GM21786 (cell line): ENCODE data around the gene VMO1.

Experiments
- ATAC-seq: cut with Tn5 transposase; IDR thresholded peaks from one replicate; pipeline ENCODE4 v1.9.1; 2021; ENCODE audit not compliant: unreplicated experiment

VMO1 gene, protein sequence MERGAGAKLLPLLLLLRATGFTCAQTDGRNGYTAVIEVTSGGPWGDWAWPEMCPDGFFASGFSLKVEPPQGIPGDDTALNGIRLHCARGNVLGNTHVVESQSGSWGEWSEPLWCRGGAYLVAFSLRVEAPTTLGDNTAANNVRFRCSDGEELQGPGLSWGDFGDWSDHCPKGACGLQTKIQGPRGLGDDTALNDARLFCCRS

DNA sequence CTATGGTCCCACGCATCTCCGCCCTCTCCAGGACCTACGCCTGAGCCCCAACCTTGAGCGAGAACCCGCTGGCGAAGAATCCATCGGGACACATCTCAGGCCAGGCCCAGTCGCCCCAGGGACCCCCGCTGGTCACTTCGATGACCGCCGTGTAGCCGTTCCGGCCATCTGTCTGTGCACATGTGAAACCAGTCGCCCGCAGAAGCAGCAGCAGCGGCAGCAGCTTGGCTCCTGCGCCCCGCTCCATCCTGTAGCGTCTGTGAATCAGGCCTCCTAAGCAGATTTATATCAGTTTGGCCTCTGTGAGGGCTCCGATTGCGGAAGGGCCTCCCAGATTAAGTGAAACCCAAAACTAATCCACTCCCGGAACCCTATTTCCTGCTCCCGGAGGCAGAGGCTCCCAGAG, at the start of gene VMO1:
Gene VMO1, minus strand, starts transcription at position 259 of the 406 bp plus-strand sequence. Its CDS starts 12 bp downstream, at position 247.
- no peak for ATAC-seq

DNA sequence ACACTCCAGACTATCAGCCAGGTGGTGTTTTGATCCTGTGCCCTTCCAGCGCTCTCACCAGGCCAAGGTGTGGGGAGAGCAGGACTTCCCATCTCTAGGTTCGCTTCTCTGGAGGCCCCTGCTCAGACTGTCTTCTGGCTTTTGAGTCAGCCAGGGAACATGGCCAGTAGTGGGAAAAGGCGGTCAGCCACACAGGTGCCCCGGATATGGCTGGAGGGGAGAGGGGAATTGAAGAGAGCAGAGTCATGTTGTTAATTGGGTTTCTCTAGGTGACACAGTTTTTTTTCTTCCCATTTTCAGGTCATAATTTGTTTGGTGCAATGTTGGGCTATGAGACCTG, 48.5 kb upstream of the VMO1 start:
- no peak for ATAC-seq

DNA sequence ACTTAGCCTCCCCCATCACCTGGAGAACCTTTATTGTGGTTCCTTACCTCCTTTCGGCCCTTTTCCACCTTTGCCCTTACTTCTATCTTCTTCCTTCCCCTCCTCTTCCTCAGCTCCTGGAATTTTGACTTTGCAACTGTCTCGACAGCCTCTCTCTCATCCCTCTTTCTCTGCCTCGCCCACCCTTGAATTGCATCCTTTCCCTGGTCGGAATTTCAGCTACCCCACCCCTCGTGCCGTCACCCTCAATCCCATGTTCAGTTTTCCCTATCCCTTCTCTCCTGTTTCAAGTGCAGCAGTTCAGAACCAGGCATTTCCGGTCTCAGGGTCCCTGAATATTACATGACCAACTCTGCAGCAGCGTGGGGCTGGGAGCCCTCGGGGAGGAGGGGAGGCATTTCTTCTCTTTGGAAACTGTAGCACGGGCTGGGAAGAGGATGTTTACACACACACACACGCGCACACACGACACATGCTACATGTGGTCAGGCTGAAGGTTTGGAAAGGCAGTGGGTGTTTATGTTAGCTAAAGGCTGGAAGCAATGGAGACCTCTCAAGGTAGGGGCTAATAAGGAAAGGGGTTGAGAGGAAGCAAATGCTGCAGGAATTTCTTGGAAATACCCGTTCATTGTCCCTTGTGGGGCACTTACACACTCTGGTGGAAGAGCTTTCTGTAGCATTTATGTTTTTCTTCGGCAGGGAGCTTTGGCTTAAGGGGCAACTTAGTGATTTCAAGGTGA, 47.9 kb upstream of the VMO1 start:
- no peak for ATAC-seq

DNA sequence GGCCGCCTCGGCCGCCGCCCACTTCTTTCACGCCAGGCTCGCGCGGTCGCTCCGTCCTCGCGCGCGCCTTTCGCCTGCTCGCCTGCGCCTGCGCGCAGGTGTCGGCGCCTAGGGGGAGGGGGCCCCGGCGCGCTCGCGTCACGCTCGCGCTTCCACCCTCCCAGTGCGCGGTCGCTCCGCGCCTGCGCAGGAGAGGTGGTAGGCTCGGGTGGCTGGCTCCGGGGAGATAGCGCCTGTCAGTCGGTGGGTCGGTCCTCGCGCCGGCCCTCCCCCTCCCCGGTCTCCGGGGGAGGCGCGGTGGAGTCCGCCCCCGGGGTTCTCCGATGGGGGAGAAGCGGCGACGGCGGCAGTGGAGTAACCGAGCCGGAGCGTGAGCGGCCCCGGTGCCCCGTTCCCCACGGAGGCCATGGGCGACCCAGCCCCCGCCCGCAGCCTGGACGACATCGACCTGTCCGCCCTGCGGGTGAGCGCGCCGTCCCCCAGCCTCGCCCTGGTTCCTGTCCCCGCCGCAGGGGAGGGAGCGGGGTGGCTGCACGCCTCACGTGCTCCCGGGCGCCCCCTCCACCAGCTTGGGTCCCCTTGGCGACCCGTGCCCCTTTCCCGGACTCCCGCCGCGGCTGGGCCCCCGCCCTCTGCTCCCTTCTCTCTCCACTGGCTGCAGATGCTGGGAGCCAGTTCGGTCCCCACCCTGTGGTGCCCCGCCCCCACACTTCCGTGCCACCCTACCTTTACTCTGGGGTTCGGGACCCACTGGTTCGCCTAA, 47.2 kb upstream of the VMO1 start, which contains the start of gene MINK1:
Gene MINK1, plus strand, starts transcription at position 163 of the 763 bp plus-strand sequence. Its CDS starts 244 bp downstream, at position 407.
- peak; percentile 72 for ATAC-seq

DNA sequence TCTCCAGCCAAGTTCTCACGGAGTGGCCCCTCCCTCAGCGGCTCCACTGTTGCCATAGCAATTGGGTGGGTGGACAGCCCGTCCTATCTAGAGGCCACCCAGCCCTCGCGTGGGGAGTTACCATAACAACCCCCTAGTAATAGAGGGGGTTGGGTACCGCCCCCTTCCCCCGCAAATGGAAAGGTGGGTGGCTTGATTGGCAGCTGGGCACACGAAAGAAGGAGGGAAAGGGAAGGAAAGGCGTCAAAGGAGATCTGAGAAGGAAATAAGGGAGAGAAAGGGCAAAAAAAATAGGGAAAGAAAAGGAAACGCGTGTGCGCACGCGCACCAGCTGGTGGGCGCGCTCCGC, 46.6 kb upstream of the VMO1 start:
- ATAC-seq = peak; percentile 6

DNA sequence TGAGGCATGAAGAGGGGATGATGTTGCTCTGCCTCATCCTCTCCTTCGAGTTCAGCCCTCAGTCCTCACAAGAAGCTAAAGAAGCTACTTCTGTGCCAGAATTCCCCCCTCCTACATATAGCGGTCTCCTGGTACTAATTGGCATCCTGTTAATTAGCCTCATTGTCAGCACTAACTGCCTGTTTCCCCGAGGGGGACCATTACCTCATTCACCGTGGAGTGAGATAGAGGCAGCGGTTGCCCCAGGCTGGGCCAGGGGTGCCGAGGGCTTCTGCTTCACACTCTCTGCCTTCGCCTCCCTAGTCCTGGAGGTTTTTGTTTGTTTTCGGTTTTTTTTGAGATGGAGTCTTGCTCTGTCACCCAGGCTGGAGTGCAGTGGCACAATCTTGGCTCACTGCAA, 41.2 kb upstream of the VMO1 start:
- no peak for ATAC-seq

DNA sequence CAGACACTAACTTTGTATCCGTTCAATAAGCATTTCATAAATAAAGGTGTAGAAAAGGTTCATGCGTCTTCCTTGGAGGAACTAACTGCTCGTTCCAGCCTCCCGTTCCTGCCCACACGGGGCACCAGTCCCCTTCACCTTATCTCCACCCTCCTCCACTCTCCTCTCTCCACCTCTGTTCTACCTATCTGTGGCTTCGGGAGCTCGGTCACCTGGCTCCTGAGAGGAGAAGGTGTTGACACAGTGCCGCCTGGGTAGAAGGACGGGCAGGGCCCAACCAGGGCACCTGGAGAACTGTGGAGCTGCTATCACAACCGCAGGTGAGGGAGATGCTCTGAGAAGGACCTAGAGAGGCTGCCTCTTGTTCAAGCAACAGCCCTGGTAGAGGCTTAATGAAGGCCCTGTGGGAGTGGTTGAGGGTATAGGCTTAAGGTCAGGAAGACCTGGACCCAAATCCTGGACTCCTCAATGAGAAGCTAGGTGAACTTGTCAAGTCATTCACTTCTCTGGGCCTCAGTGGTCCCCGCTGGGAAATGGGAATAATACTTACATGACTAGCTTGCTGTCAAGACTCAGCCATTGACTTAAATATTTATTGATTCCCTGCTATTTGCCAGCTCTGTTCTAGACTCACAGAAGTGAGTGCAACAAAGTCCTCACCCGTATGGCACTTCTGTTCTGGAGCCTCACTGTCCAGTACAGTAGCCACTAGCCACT, 37.4 kb upstream of the VMO1 start:
- ATAC-seq = no peak

DNA sequence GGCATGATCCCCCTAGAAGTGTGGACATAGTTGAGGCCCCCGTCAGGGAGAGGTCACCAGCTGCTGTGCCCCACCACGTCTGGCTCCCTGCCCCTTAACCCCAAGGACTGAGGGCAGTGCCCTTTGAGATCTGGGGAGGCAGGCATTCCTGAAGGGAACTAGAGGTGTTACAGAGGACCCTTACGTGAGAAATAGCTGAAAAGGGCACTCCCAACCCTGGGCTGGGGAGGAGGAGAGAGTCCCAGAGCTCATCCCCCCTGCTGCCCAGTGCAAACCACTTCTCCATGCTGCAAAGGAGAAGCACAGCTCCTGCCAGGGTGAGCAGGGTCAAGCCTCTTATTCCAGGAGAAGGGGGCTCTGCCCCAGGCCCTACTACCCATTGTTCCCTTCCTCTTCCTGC, 36.7 kb upstream of the VMO1 start:
- no peak for ATAC-seq

DNA sequence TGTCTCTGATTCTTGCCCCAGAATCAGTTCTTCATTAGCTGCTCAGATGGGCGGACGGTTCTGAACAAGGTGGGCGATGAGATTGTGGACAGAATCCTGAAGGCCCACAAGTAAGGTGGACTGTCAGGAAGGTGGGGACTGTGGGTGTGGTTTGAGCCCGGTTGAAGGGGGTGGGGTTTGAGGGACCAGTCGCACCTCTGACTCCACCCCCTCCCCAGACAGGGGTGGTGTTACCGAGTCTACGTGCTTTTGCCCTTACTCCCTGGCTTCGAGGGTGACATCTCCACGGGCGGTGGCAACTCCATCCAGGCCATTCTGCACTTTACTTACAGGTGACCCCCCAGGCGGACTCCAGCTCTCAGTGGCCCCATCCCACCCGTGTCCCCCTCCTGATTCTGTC, 32.1 kb upstream of the VMO1 start:
- ATAC-seq = no peak

DNA sequence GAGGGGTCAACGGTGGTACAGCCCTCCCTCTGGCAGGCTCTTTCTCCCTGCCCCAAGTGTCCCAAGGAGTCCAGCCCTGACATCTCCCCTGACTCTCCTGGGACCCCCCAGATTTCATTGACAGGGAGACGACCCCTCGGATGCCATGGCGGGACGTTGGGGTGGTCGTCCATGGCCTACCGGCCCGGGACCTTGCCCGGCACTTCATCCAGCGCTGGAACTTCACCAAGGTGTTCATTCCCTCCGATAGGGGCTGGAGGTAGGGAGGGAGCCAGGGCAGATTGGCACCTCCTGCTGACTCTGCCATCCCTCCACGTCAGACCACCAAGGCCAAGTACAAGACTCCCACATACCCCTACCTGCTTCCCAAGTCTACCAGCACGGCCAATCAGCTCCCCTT, 30.7 kb upstream of the VMO1 start:
- no peak for ATAC-seq

DNA sequence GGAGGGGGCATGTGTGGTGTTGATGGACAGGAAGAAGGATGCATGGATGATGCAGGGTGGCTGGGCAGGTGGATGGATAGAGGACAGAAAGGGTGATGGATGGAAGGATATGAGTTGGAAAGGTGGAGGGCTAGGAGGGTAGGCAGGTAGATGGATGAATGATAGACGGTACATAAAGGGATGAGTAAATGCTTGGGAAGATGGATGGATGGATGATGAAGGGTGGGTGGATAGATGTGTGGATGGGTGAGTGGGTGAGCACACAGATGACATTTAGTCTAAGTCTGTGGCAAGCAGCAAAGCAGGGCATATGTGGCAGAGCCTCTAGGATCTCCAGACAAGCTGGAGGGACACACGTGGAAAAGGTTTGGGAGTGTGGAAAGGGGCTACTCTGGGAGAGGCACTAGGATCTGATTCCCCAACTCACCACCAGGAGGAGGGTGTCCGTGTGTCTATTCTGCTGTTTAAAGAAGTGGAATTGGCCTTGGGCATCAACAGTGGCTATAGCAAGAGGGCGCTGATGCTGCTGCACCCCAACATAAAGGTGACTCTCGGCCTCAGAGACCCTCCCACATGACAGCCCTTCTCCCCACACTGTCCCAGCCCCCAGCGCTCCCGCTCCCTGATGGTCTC, 29.0 kb upstream of the VMO1 start:
- no peak for ATAC-seq

DNA sequence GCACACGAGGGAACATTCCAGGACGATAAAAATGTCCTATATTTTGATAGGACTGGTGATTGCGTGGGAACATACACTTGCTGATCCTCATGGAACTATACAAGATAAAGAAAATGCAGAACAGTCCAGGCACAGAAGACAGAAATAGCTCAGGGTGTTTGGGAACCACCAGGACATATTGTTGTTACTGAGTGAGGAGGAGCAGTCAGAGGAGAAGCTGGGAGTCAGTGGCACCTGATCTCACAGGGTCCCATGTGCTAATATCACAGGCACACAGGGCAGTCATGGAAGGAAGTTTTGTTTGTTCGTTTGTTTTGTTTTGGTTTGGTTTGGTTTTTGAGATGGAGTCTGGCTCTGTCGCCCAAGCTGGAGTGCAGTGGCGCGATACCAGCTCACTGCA, 26.5 kb upstream of the VMO1 start:
- no peak for ATAC-seq

DNA sequence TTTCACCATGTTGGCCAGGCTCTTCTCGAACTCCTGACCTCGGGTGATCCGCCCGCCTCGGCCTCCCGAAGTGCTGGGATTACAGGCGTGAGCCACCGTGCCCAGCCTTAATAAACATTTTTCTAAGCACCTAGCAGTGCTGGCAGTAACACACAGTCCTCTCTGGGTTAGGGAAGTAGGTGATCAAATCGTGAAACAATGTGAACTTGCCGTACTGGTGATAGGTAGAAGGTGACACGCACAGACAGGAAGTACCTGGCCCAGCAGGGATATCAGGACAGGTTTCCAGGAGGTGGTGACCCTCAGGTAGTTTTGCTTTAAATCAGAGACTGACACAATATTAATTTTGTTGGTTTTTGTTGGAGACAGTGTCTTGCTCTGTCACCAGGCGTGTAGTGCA, 25.3 kb upstream of the VMO1 start:
- no peak for ATAC-seq

DNA sequence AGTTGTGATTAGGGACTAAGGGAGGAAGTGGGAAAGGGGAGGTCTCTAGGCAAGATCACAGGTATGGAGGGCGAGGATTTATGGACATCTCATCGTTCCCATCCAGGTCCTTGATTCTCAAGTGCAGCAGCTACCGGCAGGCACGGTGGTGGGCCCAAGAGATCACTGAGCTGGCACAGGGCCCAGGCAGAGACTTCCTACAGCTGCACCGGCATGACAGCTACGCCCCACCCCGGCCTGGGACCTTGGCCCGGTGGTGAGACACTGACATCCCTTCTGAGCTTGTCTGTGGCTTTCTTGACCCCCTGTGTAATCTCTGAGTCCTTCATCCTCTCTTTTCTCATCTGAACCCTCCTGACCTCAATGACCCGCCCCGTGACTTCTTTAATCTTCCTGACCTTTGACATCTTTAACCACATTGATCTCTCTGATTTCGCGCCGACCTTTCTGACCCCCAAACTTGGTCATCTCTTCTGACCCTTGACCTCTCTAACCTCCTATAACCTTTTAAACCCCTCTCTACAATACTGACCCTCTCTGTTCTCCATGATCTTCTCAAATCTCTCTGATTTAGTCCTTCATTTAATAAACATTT, 24.6 kb upstream of the VMO1 start:
- ATAC-seq = no peak

DNA sequence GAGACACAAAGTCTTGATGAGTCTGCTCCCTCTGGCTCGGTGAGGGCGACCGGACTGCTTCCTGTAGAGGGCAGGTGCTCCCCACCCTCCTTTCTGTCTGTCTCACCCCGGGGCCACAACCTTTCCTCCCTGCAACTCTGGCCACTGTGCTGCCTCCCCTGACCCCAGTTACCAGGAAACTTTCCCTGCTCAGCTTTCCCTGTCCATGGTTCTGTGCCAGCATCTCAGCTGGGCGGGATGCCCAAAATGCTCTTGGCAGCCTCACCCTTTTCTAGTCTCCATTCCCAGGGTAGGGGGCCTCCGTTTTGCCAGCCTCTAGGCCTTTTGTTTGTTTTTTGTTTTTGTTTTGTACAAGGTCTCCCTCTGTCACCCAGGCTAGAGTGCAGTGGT, 22.2 kb upstream of the VMO1 start:
- ATAC-seq = no peak

DNA sequence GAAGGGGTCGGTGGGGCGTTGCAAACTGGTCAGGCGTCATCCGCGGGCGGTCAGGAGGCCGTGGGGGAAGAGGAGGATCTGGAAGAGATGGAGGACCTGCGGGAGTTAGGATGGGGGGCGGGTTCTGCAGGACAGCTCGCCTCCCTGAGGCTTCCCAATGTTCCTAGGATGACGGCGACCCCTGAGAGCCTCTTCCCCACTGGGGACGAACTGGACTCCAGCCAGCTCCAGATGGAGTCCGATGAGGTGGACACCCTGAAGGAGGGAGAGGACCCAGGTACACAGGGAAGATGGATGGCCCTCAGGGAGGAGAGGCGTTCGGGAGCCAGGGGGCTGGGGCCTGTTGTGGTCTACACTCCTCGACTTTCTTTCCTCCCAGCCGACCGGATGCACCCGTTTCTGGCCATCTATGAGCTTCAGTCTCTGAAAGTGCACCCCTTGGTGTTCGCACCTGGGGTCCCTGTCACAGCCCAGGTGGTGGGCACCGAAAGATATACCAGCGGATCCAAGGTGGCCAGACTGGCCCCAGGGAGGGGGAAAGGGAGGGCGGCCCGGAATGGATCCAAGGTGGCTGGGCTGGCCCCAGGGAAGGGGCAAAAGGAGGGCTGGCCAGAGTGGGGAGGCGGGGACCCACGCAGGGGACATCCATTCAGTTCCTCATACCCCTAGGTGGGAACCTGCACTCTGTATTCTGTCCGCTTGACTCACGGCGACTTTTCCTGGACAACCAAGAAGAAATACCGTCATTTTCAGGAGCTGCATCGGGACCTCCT, 21.6 kb upstream of the VMO1 start:
- ATAC-seq = no peak

DNA sequence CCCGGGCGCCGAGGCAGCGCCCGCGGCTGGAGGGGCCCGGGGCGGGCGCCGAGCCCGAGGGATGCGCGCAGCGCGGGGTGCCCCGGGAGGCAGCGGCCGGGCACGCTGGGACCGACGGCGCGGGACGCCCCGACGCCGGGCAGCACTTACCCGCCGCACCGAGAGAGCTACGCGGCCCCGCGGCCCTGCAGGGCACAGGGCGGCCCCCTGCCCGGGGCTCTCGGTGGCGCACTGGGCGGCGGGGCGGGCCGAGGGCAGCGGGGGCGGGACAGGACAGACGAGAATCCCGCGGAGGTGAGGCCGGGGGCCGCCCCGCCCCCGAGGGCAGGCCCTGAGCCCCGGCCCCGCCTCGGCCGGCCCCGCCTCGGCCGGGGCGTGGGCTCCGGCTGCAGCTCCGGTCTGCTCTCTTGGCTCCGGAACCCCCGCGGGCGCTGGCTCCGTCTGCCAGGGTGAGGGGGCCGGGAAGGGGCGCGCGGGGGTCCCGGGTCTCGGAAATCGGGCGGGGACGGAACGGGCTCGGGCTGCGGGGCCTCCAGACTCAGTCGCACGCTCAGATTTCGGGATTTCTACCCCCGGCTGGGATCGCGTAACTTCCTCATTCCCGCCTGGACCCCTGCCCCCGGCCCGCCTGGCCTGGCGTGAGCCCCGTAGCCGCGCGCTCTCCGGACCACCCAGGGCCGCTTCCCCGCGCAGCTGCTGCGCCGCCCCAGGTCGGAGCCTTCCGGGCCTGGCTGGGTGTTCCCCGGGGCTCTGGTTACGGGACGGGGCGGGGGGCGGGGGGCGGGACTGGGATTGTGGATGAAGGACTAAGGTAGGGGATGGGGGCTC, 20.8 kb upstream of the VMO1 start, which contains the start of gene PLD2:
Gene PLD2, plus strand, starts transcription at position 376 of the 828 bp plus-strand sequence. CDS start 621 bp downstream, outside the sequence.
- peak; percentile 92 for ATAC-seq

DNA sequence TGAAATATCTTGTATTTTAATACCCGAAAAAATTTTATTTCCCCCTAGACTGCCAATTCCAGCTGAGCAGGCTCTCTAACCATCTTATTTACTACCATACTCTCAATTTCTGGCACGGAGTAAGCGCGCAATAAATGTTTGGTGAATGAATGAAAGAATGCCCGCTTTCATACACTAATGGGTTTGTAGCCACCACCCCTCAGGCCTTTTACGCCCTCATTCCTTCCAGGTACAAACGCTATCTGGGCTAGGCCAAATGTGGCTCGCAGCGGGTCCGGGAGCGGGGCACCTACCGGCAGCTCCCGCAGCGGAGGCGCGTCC, 20.3 kb upstream of the VMO1 start:
- no peak for ATAC-seq

DNA sequence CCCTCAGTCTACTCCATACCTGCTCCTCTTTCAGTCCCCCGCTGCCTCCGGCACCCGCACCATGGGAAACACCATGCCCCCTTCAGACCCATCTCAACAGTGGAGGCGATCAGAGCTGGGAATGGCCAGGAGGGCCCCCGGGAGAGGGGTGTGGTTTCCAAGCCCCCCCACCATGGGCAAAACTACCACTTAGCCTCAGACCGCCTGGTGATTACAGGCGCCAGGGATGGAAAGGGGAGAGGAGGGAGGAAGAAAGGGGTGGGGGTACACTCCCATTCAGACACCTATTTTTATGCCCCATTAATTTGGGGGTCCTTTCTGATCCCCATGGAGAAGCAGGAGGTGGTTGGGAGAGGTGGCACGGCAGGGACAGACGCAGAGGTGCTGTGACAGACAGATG, 16.1 kb upstream of the VMO1 start, which contains the start of gene C17orf114:
Gene C17orf114, minus strand, starts transcription at position 101 of the 400 bp plus-strand sequence.
- no peak for ATAC-seq
